Measurements from ENCODE around the gene EHD3.

DNA sequence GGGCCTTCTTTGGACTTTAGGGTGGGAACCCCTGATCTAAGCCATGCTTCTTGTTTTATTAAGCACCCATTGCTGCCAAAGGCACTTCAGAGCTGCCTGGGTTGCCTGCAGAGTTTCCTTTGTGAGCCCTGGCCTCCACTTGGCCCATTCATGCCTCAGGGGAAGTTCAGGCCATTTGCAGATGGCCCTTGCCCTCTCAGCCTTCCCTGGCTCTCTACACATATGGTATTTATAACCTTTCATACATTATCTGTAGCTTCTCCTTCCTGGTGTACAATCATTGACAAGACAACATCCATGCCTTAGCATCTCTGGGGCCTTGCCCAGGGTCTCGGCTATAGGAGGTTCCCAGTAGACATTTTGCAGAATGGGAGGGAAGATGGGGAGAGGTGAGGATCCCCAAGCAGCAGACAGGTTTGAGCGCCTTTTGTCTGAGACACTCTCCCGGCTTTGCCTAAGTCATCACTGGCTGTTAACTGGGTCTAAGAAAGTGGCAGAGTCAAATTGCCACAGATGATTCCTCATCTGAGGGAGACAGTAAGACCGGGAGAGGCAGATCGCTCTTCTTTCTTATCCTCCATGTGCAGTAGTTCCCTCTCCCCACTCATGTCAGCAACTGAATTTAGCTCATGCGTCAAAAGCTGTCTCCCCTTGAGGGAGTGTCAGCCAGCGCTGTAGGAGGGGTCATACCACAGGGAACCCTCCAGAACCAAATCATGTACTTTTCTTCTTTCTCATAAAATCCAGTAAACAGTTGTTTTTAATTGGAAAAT lies 2.7 kb downstream of the EHD3 start:
- TF ChIP-seq, protein P1, sequence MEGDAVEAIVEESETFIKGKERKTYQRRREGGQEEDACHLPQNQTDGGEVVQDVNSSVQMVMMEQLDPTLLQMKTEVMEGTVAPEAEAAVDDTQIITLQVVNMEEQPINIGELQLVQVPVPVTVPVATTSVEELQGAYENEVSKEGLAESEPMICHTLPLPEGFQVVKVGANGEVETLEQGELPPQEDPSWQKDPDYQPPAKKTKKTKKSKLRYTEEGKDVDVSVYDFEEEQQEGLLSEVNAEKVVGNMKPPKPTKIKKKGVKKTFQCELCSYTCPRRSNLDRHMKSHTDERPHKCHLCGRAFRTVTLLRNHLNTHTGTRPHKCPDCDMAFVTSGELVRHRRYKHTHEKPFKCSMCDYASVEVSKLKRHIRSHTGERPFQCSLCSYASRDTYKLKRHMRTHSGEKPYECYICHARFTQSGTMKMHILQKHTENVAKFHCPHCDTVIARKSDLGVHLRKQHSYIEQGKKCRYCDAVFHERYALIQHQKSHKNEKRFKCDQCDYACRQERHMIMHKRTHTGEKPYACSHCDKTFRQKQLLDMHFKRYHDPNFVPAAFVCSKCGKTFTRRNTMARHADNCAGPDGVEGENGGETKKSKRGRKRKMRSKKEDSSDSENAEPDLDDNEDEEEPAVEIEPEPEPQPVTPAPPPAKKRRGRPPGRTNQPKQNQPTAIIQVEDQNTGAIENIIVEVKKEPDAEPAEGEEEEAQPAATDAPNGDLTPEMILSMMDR (IDR thresholded peaks at IDR 0.05; ENCODE audit: control extremely low read depth in 1 of 3, insufficient read depth in 1 of 3, low read depth in 1 of 3, low read length in 3 of 3): no peak
- TF ChIP-seq ZNF274 (IDR thresholded peaks at IDR 0.05; ENCODE audit: borderline replicate concordance, extremely low read depth, low read length) (no peak), SP1 (IDR thresholded peaks at IDR 0.05; ENCODE audit: low read depth, low read length) (no peak), EGR1 (IDR thresholded peaks at IDR 0.05; ENCODE audit: borderline replicate concordance, low read depth, low read length) (no peak)

All from H1 (cell line).